HepG2 (cell line): ENCODE data around the gene OBSL1. TPM values are rescaled to one million over a fixed set of nuclear protein-coding genes. Genes with fewer than 3 reads are reported as not detected.

ENCODE experiments used
- GTF2F1 ChIP-seq: fragments of 150-350 bp; IDR thresholded peaks from 2 replicates; pipeline ENCODE4 v1.6.1; 2014; ENCODE audit warnings: low read length
- HIVEP1 ChIP-seq: sonication (generic); formaldehyde crosslinking; IDR thresholded peaks from 2 replicates; pipeline ENCODE4 v1.4.0; 2020; ENCODE audit warnings: mild to moderate bottlenecking, missing genetic modification reagents
- JUND ChIP-seq: sonication (generic); formaldehyde crosslinking; IDR thresholded peaks from 2 replicates; pipeline ENCODE4 v1.8.0; 2022; ENCODE audit warnings: mild to moderate bottlenecking, missing genetic modification reagents
- KDM3A ChIP-seq: IDR thresholded peaks from 2 replicates; pipeline ENCODE4 v1.6.1; 2018; ENCODE audit warnings: low read depth, missing compliant biosample characterization
- MXD4 ChIP-seq: IDR thresholded peaks from 2 replicates; pipeline ENCODE4 v1.6.1; 2016; ENCODE audit warnings: mild to moderate bottlenecking, missing biosample characterization, missing genetic modification reagents
- MZF1 ChIP-seq: sonication (generic); formaldehyde crosslinking; IDR thresholded peaks from 2 replicates; pipeline ENCODE4 v1.8.1; 2023; ENCODE audit warnings: mild to moderate bottlenecking, missing genetic modification reagents, borderline replicate concordance
- RBM22 ChIP-seq: fragments of 200-400 bp; formaldehyde crosslinking; optimal IDR thresholded peaks from 2 replicates; pipeline ENCODE3; 2017; ENCODE audit warnings: mild to moderate bottlenecking, low read length, moderate library complexity
- TCF12 ChIP-seq, 2 experiments: fragments of 450-650 bp in 1 of 2; sonication (generic) in 1 of 2; formaldehyde crosslinking in 1 of 2; IDR thresholded peaks; 2 replicates each; pipeline versions ENCODE4 v1.6.1 to v1.8.0; 2017 to 2022; ENCODE audit warnings: antibody characterized with exemption in 1 of 2, mild to moderate bottlenecking in 1 of 2, missing genetic modification reagents in 1 of 2, moderate library complexity in 1 of 2
- ZBTB34 ChIP-seq: sonication (generic); formaldehyde crosslinking; IDR thresholded peaks from 2 replicates; pipeline ENCODE4 v1.8.0; 2022; ENCODE audit warnings: mild to moderate bottlenecking, missing genetic modification reagents
- ZFP36L1 ChIP-seq: sonication (generic); formaldehyde crosslinking; IDR thresholded peaks from 2 replicates; pipeline ENCODE4 v1.8.0; 2022; ENCODE audit warnings: mild to moderate bottlenecking, missing genetic modification reagents, moderate library complexity
- ZNF160 ChIP-seq: sonication (generic); formaldehyde crosslinking; IDR thresholded peaks from 2 replicates; pipeline ENCODE4 v1.8.0; 2022; ENCODE audit warnings: mild to moderate bottlenecking, inconsistent platforms, missing genetic modification reagents
- ZNF235 ChIP-seq: sonication (generic); formaldehyde crosslinking; IDR thresholded peaks from 2 replicates; pipeline ENCODE4 v1.8.1; 2023; ENCODE audit warnings: mild to moderate bottlenecking, missing genetic modification reagents, borderline replicate concordance
- ZNF343 ChIP-seq: sonication (generic); formaldehyde crosslinking; IDR thresholded peaks from 2 replicates; pipeline ENCODE4 v1.4.0; 2020; ENCODE audit warnings: mild to moderate bottlenecking, missing genetic modification reagents
- ZNF451 ChIP-seq: sonication (generic); formaldehyde crosslinking; IDR thresholded peaks from 2 replicates; pipeline ENCODE4 v1.5.0; 2020; ENCODE audit warnings: mild to moderate bottlenecking, missing genetic modification reagents
- ZNF547 ChIP-seq: sonication (generic); formaldehyde crosslinking; IDR thresholded peaks from 2 replicates; pipeline ENCODE4 v1.5.1; 2020; ENCODE audit warnings: mild to moderate bottlenecking, missing genetic modification reagents
- ZNF572 ChIP-seq: sonication (generic); formaldehyde crosslinking; IDR thresholded peaks from 2 replicates; pipeline ENCODE4 v1.5.1; 2020; ENCODE audit warnings: mild to moderate bottlenecking, missing genetic modification reagents
- polyA plus RNA-seq, 8 experiments: library from polyadenylated mRNA; depleted of rRNA in 3 of 8; stranded (reverse) in 7 of 8; unstranded in 1 of 8; fragments of >200 nt; fragmentation: Illumina TruSeq in 4 of 8; extraction: Trizol in 4 of 8; gene quantifications; 2 replicates each; pipeline versions ENCODE4 v1.2.1 to v1.2.3, GENCODE V29; 2011 to 2016; ENCODE audit warnings: low read depth in 4 of 8, missing spikeins in 1 of 8, mixed read lengths in 1 of 8; ENCODE audit not compliant: insufficient read depth in 1 of 8
- total RNA-seq, 5 experiments: library from RNA; depleted of rRNA; stranded (reverse); fragments of >200 nt; fragmentation: Illumina TruSeq; extraction: Trizol; gene quantifications; 2 replicates each; pipeline ENCODE4 v1.2.3, GENCODE V29; 2016; ENCODE audit warnings: low read depth in 1 of 5
- TF ChIP-seq, protein P1 (sequence below): sonication (generic); formaldehyde crosslinking; conservative IDR thresholded peaks from 2 replicates; pipeline ENCODE4 v1.4.0; 2020; ENCODE audit warnings: missing genetic modification reagents
- TF ChIP-seq, protein P2 (sequence below): IDR thresholded peaks from 2 replicates; pipeline ENCODE4 v1.4.0; 2020; ENCODE audit warnings: mild to moderate bottlenecking, missing genetic modification reagents
- TF ChIP-seq, protein P3 (sequence below), 2 experiments: fragments of 450-650 bp in 1 of 2; sonication (generic) in 1 of 2; formaldehyde crosslinking; IDR thresholded peaks; 2 replicates each; pipeline versions ENCODE4 v1.5.0 to v1.8.0; 2020 to 2022; ENCODE audit warnings: mild to moderate bottlenecking in 1 of 2, missing genetic modification reagents in 1 of 2

The OBSL1 gene
- total and polyA plus RNA-seq, 2 of the 13 experiments (the other 11 are each of a cell fraction or from before 2014, with no cell fraction given): 86.7 to 218 TPM

DNA sequence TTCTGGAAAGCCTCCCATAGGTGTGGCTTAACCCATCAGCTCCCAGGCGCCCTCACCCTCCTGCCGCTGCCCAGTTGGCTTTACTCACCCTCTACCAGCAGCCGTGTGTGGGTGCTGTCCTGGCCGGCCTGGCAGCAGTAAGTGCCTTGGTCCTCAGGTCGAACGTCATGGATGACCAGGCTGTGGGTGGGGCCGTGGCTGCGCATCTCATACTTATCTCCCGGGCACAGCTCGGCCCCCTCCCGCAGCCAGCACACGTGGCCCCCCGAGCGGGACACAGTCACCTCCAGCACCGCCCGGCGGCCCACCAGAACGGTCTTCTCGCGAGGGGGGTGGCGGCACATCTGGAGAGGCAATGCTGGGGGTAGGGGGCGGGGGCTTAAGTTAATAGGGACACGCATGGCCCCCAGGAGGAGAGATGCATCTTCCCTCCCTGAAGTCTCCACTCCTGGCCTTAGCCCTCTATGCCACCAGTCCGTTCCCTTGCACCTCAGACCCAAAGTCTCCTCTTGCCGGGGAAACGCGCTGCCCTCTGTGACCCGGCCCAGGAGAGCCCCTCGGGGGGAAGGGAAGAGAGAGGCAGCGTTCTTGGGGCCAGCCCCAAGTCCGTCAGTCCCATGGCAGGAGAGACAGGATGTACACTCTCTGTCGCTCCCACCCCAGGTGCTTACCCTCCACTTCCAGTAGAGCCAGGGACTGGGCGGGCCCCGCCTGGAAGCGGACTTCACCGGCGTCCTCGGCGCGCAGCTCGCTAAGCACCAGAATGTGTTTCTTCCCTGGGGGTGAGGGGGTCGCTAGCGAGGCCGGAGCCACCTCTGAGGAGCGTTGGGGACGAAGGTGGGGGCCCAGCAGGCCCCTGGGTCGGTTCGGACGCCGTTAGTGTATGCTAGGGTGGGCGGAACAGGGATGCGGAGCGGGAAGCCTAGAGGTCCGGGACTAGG, 19.6 kb downstream of the OBSL1 start (continued):
- TF ChIP-seq, protein P1, sequence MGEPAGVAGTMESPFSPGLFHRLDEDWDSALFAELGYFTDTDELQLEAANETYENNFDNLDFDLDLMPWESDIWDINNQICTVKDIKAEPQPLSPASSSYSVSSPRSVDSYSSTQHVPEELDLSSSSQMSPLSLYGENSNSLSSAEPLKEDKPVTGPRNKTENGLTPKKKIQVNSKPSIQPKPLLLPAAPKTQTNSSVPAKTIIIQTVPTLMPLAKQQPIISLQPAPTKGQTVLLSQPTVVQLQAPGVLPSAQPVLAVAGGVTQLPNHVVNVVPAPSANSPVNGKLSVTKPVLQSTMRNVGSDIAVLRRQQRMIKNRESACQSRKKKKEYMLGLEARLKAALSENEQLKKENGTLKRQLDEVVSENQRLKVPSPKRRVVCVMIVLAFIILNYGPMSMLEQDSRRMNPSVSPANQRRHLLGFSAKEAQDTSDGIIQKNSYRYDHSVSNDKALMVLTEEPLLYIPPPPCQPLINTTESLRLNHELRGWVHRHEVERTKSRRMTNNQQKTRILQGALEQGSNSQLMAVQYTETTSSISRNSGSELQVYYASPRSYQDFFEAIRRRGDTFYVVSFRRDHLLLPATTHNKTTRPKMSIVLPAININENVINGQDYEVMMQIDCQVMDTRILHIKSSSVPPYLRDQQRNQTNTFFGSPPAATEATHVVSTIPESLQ (CRISPR knock-in tag): no peak
- TF ChIP-seq ZNF451 (CRISPR knock-in tag) (no peak), ZBTB34 (CRISPR knock-in tag) (0 out of 2 replicates have a peak, but pooled peaks have one; percentile 48), HIVEP1 (CRISPR knock-in tag) (peak; percentile 85), ZNF572 (peak; percentile 96; the same call in 1 of the 2 replicates), MXD4 (CRISPR knock-in tag) (no peak), KDM3A (no peak; the same call in 1 of the 2 replicates), ZNF343 (CRISPR knock-in tag) (no peak), MZF1 (CRISPR knock-in tag) (0 out of 2 replicates have a peak, but pooled peaks have one; percentile 53), ZNF160 (CRISPR knock-in tag) (0 out of 2 replicates have a peak, but pooled peaks have one; percentile 18), ZFP36L1 (CRISPR knock-in tag) (peak; percentile 80; the same call in 1 of the 2 replicates), ZNF547 (0 out of 2 replicates have a peak, but pooled peaks have one; percentile 30), GTF2F1 (no peak), TCF12 (IDR thresholded peaks at IDR 0.05) (no peak), TCF12 (CRISPR knock-in tag; IDR thresholded peaks at IDR 0.05) (peak; percentile 55; the same call in 1 of the 2 replicates), ZNF235 (0 out of 2 replicates have a peak, but pooled peaks have one; percentile 26), RBM22 (peak; percentile 48), JUND (no peak)
- TF ChIP-seq, protein P2, sequence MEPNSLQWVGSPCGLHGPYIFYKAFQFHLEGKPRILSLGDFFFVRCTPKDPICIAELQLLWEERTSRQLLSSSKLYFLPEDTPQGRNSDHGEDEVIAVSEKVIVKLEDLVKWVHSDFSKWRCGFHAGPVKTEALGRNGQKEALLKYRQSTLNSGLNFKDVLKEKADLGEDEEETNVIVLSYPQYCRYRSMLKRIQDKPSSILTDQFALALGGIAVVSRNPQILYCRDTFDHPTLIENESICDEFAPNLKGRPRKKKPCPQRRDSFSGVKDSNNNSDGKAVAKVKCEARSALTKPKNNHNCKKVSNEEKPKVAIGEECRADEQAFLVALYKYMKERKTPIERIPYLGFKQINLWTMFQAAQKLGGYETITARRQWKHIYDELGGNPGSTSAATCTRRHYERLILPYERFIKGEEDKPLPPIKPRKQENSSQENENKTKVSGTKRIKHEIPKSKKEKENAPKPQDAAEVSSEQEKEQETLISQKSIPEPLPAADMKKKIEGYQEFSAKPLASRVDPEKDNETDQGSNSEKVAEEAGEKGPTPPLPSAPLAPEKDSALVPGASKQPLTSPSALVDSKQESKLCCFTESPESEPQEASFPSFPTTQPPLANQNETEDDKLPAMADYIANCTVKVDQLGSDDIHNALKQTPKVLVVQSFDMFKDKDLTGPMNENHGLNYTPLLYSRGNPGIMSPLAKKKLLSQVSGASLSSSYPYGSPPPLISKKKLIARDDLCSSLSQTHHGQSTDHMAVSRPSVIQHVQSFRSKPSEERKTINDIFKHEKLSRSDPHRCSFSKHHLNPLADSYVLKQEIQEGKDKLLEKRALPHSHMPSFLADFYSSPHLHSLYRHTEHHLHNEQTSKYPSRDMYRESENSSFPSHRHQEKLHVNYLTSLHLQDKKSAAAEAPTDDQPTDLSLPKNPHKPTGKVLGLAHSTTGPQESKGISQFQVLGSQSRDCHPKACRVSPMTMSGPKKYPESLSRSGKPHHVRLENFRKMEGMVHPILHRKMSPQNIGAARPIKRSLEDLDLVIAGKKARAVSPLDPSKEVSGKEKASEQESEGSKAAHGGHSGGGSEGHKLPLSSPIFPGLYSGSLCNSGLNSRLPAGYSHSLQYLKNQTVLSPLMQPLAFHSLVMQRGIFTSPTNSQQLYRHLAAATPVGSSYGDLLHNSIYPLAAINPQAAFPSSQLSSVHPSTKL (CRISPR knock-in tag): 0 out of 2 replicates have a peak, but pooled peaks have one; percentile 3
- TF ChIP-seq, protein P3, sequence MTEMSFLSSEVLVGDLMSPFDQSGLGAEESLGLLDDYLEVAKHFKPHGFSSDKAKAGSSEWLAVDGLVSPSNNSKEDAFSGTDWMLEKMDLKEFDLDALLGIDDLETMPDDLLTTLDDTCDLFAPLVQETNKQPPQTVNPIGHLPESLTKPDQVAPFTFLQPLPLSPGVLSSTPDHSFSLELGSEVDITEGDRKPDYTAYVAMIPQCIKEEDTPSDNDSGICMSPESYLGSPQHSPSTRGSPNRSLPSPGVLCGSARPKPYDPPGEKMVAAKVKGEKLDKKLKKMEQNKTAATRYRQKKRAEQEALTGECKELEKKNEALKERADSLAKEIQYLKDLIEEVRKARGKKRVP (CRISPR knock-in tag; IDR thresholded peaks at IDR 0.05): peak in 1 of 2 experiments; percentile 58; a peak in 2 of 4 replicates
